NCI-H1105 (cell line): ENCODE measurements around the gene WBP2NL.

ENCODE experiments used
- DNase-seq: peaks from one replicate; lab custom pipeline; 2025; lab: John Stamatoyannopoulos, UW

Gene WBP2NL

DNA sequence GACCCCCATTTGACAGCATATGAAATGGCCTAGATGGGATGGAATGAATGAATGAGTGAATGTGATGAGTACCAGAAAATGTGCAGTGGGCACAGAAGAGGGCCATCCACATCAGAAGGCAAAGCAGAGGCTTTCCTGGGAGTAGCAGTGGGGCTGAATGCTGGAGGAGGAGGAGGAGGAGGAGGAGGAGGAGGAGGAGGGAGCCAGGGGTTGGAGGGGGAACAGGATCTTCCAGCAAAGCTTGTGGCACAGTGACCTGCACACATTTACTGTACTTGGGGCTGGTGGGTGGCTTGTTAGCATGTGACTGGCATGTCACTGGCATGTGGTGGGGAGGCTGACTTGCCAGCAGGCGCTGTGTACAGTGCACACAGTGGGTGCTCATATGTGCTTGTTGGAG, 19.9 kb upstream of the WBP2NL start:
- DNase-seq = no peak

DNA sequence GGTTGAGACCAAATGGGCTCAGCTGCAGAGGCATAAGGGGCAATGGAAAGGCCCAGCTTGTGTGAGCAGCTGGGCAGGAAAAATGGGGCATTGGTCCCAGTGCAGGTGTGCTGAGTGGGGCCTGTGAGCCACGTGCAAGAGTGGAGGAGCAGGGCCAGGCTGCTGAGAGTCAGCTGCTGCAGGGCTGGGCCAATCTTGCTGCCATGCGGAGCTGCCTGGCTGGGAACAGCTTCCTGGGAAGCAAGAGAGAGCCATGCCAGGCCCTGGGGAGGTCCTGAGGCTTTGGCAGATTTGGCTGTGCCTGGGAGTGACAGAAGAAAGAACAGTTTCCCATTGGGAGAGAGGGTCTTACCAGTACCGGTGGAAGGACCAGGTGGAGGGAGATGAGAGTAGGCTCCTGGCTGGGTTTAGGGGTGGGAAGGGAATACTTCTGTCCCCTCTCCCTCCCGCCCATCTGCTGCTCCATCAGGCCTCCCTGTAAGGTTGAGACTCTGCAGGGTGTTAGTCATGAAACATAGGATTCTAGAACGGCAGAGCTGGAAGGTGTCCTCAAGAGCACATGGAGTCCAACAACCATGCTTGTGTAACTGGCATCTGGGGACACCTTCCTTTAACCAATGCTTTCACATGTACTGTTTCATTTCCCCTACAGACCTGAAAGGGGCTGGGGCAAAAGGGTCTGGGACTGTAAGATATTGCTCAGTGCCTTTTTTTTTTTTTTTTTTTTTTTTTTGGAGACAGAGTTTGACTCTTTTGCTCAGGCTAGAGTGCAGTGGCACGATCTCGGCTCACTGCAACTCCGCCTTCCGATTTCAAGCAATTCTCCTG, 19.0 kb upstream of the WBP2NL start:
- no peak for DNase-seq

DNA sequence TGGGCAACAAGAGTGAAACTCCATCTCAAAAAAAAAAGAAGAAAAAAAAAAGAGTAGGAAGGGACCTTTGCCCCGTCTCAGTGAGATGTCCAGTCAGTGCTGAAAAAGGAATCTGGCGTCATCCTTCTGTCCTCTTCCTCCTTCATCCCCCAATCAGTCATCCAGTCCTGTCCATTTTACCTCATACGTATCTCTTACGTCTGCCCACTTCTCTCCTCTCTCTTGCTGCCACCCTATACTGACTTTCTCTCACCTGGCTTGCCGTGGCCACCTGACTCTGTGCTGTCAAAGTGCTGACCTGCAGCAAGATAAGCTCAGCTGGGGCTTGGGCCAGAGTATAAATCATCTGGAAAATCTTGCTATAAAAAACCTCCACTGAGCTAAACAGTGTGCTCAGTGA, 15.7 kb upstream of the WBP2NL start:
- no peak for DNase-seq

DNA sequence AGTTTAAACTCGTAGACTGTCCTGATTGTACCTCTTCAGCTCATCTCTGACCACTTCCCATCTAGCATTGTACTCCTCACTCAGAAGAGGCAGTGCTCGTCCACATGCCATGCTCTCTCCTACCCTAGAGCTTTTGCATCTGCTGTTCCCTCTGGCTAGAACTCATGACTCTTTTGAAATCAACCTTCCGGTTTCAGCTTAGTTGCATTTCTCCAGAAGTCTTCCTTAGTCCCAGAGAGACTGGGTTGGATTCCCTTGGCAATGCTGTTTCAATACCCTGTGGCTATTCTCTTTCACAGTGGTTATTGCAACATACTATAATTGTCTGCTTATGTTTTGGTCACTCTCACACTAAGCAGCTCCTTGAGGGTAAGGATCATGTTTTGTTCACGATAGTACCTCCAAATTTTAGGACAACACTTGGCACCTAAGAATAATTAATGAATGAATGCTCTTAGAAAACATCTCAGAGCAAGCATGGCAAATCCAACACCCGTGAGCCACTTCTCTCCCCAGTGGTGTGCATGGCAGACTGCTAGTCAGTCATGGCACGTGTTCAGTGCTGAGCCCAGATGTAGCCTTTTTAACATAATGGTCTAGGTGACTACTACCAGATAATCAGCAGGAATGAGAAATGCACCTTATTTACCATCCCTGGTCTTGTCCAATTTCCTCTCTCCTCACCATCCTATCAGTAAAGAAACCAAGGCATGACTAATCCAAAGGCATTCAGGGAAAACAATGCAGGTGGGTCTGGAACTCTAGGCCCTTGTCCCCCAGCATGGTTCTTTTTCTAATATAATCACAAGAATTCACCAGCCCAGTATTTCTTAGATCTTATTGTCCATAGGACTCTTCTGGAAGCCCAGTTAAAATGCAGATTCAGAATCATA, 14.8 kb upstream of the WBP2NL start:
- DNase-seq = no peak

DNA sequence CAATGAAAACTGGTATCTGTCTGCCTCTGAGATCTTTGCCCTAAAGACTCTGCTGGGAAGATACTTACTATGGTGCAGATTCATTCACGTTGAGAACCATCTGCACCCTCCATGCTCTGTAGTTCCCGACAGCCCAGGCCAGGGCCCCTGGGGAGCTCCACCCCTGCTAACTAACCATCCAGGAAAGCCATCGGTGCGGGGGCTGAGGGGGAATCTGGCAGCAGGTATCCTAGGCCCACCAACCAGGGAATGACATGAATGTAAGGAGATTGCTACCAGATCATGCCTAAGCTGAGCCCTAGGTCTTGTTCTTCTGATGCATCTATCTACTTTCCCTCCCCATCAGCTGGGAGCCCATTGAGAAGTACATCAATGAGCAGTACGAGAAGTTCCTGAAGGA, 11.3 kb upstream of the WBP2NL start:
- DNase-seq = no peak

DNA sequence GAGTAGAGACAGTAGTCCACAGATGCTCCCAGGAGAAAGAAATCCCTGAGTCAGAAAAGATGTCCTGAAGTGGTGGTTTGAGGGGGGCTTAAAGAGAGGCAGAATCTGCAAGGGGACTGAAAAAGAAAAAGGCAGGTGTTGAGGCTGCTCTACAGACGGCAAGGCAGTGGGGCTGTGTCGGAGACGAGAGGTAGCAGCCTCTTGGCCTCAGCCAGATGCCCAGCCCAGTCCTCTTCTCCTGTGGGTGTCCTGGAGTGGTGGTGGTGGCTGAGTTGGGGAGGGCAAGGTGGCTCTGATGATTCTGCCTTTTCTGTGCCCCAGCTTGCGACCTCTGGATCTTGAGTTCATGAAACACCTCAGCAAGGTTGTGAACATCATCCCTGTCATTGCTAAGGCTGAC, 9.3 kb upstream of the WBP2NL start:
- no peak for DNase-seq

DNA sequence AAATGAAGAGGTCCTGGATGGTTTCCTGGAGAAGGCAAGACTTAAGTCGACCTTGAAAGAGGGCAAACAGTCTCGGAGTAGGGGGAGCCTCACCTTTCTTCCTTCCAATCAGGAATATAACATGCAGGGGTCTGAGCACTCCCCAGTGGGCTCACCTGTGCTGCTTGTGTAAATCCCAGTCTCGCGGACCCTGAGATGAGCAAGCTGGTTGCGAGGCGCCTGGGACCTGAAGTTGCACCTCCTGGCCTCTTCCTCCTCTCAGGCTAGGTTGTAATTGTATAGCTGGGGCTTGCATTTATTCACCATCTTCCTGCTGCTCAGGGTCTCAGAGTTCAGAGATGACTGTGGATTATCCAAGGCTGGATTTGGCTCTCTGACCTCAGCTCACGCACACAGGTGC, 7.5 kb upstream of the WBP2NL start:
- no peak for DNase-seq

DNA sequence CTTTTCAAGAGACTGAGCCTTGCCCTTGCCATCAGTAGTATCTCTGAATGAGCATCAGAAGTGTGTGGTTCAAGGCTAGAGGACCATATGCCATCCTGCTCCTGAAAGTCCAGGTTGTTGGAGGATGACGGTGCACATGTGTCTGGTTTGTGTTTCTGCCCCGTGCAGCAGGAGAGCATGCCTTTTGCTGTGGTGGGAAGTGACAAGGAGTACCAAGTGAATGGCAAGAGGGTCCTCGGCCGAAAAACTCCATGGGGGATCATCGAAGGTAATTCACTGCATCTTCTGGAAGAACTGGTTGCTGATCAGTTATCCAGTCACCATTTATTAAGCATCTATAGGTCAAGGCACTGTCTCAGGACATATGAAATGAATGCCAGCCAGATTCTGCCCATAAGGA, 6.1 kb upstream of the WBP2NL start:
- DNase-seq = no peak

DNA sequence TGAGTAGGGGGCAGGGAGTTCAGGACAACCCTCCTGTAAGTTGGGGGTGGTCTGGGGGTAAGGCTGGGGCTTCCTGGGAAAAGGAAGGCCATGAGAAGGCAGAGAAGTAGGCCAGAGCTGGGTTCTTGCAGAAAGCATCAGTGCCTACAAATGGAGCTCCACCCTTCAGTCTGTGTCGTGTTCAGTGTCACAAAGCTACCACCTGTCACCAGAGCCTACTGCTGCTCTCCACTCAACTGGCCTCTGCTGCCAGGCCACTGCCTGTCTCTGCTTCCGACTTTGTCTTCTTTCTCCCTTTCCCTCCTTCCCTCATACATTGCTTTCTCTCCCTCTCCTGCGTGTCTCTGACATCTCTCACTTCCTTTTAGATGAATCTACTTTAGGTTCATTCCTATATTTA, 3.4 kb upstream of the WBP2NL start:
- DNase-seq = no peak

DNA sequence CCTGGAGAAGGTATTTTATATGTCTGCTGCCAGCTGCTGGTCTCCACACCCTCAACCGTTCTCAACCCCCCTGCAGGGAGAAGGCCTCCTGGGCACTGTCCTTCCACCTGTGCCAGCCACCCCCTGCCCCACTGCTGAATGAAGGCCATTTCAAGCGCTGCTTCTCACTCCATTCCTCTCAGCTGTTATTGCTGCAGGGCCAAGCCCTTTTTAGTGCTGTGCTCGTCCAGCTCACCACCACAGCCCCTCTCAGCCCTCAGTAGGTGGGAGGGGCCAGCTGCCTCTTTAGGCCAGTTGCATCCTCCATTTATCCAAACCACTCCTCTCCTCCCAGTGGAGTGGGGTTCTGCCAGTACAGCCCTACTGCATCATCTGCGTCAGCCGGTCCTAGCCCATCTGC, 1.8 kb upstream of the WBP2NL start:
- DNase-seq = no peak

DNA sequence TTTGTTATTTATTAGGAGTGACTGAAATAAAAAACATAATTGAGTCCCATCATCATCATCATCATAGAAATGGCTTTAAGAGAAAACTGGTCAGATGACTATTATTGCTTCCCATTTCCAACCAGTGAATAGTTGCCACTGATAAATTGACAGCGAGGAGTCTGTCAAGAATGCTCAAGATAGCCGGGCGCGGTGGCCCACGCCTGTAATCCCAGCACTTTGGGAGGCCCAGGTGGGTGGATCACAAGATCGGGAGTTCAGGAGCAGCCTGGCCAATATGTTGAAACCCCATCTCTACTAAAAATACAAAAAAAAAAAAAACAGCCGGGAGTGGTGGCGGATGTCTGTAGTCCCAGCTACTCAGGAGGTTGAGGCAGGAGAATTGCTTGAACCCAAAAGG, 1.9 kb downstream of the WBP2NL start:
- no peak for DNase-seq

DNA sequence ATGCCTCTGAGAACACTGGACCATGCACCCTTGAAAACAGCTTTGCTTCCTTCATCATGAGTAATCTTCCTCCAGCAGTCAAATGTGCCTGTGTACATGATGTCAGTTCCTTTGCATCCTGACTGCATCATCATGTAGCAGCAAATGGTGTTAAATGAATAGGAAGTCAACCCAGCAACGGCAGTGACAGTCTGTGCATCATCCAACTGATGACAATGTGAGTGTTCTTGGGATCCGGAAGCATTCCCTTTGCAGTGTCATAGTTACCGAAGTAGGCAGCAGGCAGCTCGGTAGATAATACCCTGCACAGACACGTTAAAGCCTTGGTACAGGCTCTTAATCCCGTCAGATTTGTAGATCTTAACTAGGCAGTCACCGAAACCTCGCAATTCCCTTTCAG, 2.5 kb downstream of the WBP2NL start:
- no peak for DNase-seq

DNA sequence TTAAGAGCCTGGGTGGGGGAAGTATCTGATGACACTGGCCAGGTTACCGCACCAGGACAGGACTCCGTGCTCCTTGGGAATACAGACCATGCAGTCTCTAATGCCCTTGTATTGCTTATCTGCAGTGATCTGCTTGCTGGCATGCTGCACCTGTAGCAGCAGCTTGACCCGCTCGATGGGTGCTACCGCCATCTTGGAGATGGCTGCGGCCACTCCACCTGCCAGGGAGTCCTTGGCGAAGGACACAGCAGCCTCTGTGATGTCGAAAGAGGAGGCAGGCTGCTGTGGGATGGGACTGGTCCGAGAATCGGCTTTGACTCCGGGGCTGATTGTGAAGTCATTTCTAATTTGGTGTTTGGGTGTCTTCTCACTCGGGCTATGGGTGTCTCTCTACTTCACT, 3.1 kb downstream of the WBP2NL start:
- no peak for DNase-seq

DNA sequence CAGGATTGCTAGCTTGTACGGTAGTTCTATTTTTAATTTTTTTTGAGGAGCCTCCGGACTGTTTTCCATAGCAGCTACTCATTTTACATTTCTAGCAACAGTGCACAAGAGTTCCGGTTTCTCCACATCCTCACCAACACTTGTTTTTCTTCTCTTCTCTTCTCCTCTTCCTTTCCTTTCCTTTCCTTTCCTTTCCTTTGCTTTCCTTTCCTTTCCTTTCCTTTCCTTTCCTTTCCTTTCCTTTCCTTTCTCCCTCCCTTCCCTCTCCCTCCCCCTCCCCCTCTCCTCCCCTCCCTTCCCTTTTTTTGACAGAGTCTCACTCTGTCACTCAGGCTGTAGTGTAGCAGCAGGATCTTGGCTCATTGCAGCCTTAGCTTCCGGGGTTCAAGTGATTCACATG, 9.3 kb downstream of the WBP2NL start:
- no peak for DNase-seq

DNA sequence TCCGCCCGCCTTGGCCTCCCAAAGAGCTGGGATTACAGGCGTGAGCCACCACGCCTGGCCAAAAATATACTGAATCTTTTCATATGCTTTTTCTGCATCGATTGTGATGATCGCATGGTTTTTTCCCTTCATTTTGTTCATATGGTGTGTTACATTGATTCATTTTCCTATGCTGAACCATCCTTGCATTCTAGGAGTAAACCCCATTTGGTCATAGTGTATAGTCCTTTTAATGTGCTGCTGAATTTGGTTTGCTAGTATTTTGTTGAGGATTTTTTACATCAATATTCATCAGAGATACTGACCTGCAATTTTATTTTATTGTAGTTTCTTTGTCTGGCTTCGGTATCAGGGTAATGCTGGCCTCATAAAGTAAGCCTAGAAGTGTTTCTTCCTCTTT, 12.2 kb downstream of the WBP2NL start:
- DNase-seq = no peak

DNA sequence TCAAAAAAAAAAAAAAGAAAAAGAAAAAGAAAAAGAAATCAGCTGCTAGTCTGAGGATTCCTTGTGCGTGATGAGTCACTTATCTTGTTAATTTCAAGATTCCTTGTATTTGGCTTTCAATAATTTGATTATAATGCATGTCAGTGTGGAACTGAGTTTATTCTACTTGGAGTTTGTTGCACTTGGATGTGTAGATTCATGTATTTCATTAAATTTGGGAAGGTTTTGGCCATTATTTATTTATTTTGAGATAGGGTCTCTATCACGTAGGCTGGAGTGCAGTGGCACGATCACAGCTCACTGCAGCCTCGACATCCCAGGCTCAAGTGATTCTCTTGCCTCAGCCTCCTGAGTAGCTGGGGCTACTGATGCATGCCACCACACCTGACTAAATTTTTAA, 14.8 kb downstream of the WBP2NL start:
- no peak for DNase-seq

DNA sequence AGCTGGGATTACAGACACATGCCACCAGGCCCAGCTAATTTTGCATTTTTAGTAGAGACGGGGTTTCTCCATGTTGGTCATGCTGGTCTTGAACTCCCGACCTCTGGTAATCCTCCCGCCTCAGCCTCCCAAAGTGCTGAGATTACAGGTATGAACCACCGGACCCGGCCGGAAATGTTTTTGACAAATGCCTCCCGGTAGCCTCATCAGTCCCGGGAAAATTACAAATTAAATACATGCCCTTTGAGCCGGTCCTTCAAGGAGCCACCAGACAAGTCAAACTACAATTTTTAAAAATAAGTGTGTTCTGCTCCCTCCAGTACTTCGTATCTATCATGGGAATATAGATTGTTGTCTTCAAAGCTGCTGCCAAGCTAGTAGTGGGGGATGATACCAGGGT, 17.5 kb downstream of the WBP2NL start:
- no peak for DNase-seq

DNA sequence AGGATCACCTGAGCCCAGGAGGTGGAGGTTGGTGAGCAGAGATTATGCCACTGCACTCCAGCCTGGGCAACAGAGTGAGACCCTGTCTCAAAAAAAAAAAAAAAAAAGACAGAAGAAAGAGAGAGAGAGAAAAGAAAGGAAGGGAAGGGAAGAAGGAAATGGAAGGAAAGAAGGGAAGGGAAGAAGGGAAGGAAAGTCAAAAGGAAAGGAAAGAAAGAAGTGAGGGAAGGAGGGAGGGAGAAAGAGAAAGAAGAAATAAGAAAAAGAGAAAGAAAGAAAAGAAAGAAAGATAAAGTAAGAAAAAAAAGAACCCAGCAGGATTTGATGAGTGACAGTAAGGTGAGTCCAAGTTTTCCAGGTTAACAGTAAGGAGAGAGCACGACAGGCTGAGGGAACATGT, 19.6 kb downstream of the WBP2NL start:
- no peak for DNase-seq

DNA sequence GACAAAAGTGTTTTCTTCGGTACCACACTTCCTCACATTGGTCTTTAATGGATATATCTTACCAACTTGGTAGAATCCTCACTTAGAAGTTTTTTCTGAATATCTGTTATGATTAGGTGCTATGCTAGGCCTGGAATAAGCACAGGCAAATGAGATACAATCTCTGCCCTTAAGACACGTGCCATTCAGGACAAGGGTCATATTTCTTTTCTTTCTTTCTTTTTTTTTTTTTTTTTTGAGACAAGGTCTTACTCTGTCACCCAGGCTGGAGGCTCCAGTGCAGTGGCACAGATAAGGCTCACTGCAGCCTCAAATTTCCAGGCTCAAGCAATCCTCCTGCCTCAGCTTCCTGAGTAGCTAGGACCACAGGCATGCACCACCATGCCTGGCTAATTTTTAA, 23.0 kb downstream of the WBP2NL start:
- no peak for DNase-seq

DNA sequence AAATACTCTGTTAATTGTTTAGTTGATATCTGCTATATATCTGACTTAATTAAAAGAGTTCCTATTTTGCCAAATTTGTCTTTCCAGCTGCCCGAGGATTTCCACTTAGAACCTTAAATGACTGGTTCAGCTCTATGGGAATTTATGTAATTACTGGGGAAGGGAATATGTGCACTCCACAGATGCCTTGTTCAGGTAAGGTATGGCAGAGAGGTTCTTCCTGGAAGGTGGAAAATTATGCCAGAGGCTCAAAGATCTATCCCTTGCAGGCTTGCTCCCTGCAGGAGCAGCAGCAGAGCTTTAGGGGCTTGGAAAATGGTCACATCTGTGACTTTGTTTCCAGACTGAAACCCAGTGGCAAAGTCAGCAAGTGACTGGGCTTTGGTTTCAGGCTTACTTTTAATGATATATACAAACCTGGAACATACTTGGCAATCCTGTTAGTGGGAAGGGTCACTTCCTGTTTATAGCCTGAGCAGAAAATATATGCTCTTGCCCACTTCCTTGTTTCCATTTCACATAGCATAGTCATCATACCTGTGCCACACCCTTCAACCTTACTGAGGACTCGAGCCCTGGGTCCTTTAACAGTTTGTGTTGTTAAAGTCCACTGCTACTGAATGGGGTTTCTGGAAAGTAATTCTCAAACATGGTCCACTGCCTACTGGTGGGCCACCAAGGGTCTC, 23.7 kb downstream of the WBP2NL start:
- no peak for DNase-seq

DNA sequence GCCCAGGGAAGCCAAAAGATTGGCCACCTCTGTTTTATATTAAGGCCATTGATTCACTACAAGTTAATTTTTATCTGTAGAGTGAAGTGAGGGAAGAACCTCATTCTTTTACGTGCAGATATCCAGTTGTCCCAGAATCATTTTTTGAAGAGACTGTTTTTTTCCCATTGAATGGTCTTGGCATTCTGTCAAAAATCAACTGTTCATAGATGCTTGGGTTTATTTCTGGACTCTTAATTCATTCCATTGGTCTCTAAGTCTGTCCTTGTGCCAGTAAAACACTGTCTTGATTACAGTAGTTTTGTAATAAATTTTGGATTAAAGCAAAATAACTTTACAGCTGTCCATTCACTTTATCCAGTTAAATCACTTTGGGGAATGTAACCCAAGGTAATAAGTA, 26.8 kb downstream of the WBP2NL start:
- no peak for DNase-seq

DNA sequence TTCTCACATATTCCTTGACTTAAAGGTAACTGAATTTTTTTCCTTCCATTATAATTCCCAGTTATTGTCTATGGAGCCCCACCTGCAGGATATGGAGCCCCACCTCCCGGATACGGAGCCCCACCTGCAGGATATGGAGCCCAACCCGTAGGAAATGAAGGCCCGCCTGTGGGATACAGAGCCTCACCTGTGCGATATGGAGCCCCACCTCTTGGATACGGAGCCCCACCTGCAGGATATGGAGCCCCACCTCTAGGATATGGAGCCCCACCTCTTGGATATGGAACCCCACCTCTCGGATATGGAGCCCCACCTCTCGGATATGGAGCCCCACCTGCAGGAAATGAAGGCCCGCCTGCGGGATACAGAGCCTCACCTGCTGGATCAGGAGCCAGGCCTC, 28.1 kb downstream of the WBP2NL start:
- DNase-seq = no peak
